Stomach (tissue), 9 donors: ENCODE results near the gene ACD. TPM values are rescaled to one million over a fixed set of nuclear protein-coding genes. Genes with fewer than 3 reads are reported as not detected.

Source experiments
- DNase-seq, 2 donors: peaks; one replicate each; pipeline versions ENCODE4 v3.0.0 to v3.0.0-alpha.2; 2013 to 2019
- H3K27ac ChIP-seq, 5 donors: fragments of 200-600 bp in 4 of 5; sonication (generic) in 4 of 5; one replicate each; pipeline ENCODE4 v1.5.1; 2013 to 2019; ENCODE audit warnings: mild to moderate bottlenecking in 1 of 5, moderate library complexity in 1 of 5
- H3K27me3 ChIP-seq, 3 donors: fragments of 200-600 bp; sonication (generic); one replicate each; pipeline ENCODE4 v1.5.1; 2017 to 2019; ENCODE audit warnings: mixed run types in 1 of 3
- H3K36me3 ChIP-seq, 4 donors: fragments of 200-600 bp; sonication (generic); 1 replicate in 3 of 4; 2 replicates in 1 of 4; pipeline ENCODE4 v1.5.1; 2016 to 2019
- H3K4me1 ChIP-seq, 4 donors: fragments of 200-600 bp; sonication (generic); one replicate each; pipeline ENCODE4 v1.5.1; 2016 to 2019
- H3K4me3 ChIP-seq, 4 donors: fragments of 200-600 bp; sonication (generic) in 3 of 4; one replicate each; pipeline ENCODE4 v1.5.1; 2016 to 2019; ENCODE audit warnings: mild to moderate bottlenecking in 1 of 4
- H3K9me3 ChIP-seq, 4 donors: fragments of 200-600 bp; sonication (generic); one replicate each; pipeline ENCODE4 v1.5.1; 2016 to 2019
- CTCF ChIP-seq, 7 experiments: fragments of 450-650 bp in 4 of 7; fragments of 200-600 bp in 3 of 7; sonication (generic) in 3 of 7; IDR thresholded peaks; one replicate each; pipeline ENCODE4 v1.5.1; 2016 to 2019; ENCODE audit warnings: antibody characterized with exemption in 7 of 7, control low read depth in 2 of 7, mild to moderate bottlenecking in 1 of 7
- EP300 ChIP-seq: sonication (generic); formaldehyde crosslinking; IDR thresholded peaks from one replicate; pipeline ENCODE4 v1.6.1; 2017; ENCODE audit warnings: antibody characterized with exemption
- POLR2A ChIP-seq, 4 donors: fragments of 450-650 bp; IDR thresholded peaks; one replicate each; pipeline ENCODE4 v1.6.1; 2016; ENCODE audit warnings: antibody characterized with exemption in 4 of 4, control low read depth in 2 of 4, mild to moderate bottlenecking in 1 of 4, moderate library complexity in 1 of 4
- POLR2AphosphoS5 ChIP-seq, 3 donors: sonication (generic); formaldehyde crosslinking; IDR thresholded peaks; one replicate each; pipeline ENCODE4 v1.6.1; 2016; ENCODE audit warnings: antibody characterized with exemption in 3 of 3
- WGBS, 5 donors: extraction: QIAGEN DNeasy Blood & Tissue Kit in 3 of 5; methylation state at CpG; one replicate each; pipeline versions ENCODE4 v1.1.5 to v1.1.7; 2013 to 2018; 5-methylcytosine and 5-hydroxymethylcytosine counted together
- intact Hi-C: fragments of 100-400 bp; cut with DNase I; formaldehyde crosslinking; loops from one replicate; pipeline ENCODE4 v1.15.1; 2023; ENCODE audit warnings: low total_unique reads
- polyA plus RNA-seq, 3 donors: library from polyadenylated mRNA; stranded (reverse); fragments of 200-250 nt; gene quantifications; one replicate each; pipeline ENCODE4 v1.2.3, GENCODE V29; 2013
- total RNA-seq, 5 donors: library from RNA; depleted of rRNA; stranded (reverse); fragments of >200 nt; gene quantifications; one replicate each; pipeline versions ENCODE4 v1.1.0 to v1.2.3, GENCODE V29; 2014 to 2016
- donor health status: healthy with polysubstance abuse.
- donor health status: Bipolar disorder and iron deficiency.
- donor health status: healthy.

Gene ACD
- total and polyA plus RNA-seq, 8 donors = 0.87 to 30.3 (median 11.4) TPM

- no peak for DNase-seq
- Histone ChIP-seq H3K27ac (no peak overlapping the region), H3K9me3 (no peaks in the 10 kb centered on the region), H3K4me1 (peaks cover 22 to 37% (median 33%) of the 10 kb centered on the region in 4 donors), H3K4me3 (no peak overlapping the region), H3K36me3 (peaks cover 0 to 23% (median 21%) of the 10 kb centered on the region in 4 donors), H3K27me3 (peaks cover 16 to 60% (median 45%) of the 10 kb centered on the region in 3 donors)
- TF ChIP-seq CTCF (IDR thresholded peaks at IDR 0.05) (no peak), POLR2A (IDR thresholded peaks at IDR 0.05) (no peak), EP300 (no peak), POLR2AphosphoS5 (IDR thresholded peaks at IDR 0.05) (no peak)
- intact Hi-C loops = no loop called here
- 46 to 58% (median 50%) methylated on average over 13 to 30 of the region's 30 CpGs for WGBS, 5 donors
Observed at GRCh38 chr16:67654403-67654911, 5.6 kb downstream of the ACD start.

- WGBS, 5 donors = 32 to 47% (median 39%) methylated on average over 12 to 25 of the region's 25 CpGs
- DNase-seq = no peak
- no peak for TF ChIP-seq POLR2AphosphoS5 (IDR thresholded peaks at IDR 0.05)
- no peak for TF ChIP-seq CTCF (IDR thresholded peaks at IDR 0.05)
- no peak for TF ChIP-seq POLR2A (IDR thresholded peaks at IDR 0.05)
- TF ChIP-seq EP300 = no peak
- H3K27me3 ChIP-seq = peaks cover 19 to 66% (median 51%) of the 10 kb centered on the region in 3 donors
- intact Hi-C loops = no loop called here
- peak overlapping the region; percentile 34 to 46 (median 37) for H3K4me3 ChIP-seq
- no peak overlapping the region for H3K27ac ChIP-seq
- H3K9me3 ChIP-seq = no peaks in the 10 kb centered on the region
- peaks cover 16 to 36% (median 31%) of the 10 kb centered on the region in 4 donors for H3K4me1 ChIP-seq
- H3K36me3 ChIP-seq = peaks cover 0 to 23% (median 21%) of the 10 kb centered on the region in 4 donors
Observed at GRCh38 chr16:67653789-67654402, 6.2 kb downstream of the ACD start.

GRCh38 chr16:67653128-67653788 is 6.8 kb downstream of the ACD start:
- Histone ChIP-seq H3K4me3 (peak overlapping the region; percentile 34 to 46 (median 37)), H3K4me1 (peaks cover 16 to 36% (median 29%) of the 10 kb centered on the region in 4 donors), H3K36me3 (peaks cover 0 to 22% (median 19%) of the 10 kb centered on the region in 4 donors), H3K27ac (no peak overlapping the region), H3K9me3 (no peaks in the 10 kb centered on the region), H3K27me3 (peaks cover 25 to 72% (median 57%) of the 10 kb centered on the region in 3 donors)
- DNase-seq = peak in 1 of 2 donors; percentile 63
- TF ChIP-seq POLR2A (IDR thresholded peaks at IDR 0.05) (no peak), CTCF (IDR thresholded peaks at IDR 0.05) (peak in 1 of 7 experiments; percentile 32), EP300 (no peak), POLR2AphosphoS5 (IDR thresholded peaks at IDR 0.05) (no peak)
- intact Hi-C loops = no loop called here
- WGBS, 5 donors = 13 to 56% (median 15%) methylated on average over 17 to 68 of the region's 68 CpGs

- peak overlapping the region; percentile 34 to 46 (median 37) for H3K4me3 ChIP-seq
- H3K27ac ChIP-seq = no peak overlapping the region
- peaks cover 0 to 16% (median 12%) of the 10 kb centered on the region in 4 donors for H3K36me3 ChIP-seq
- peaks cover 18 to 38% (median 30%) of the 10 kb centered on the region in 4 donors for H3K4me1 ChIP-seq
- peaks cover 28 to 78% (median 63%) of the 10 kb centered on the region in 3 donors for H3K27me3 ChIP-seq
- 0 to 34% (median 8%) methylated on average over 7 to 59 of the region's 59 CpGs for WGBS, 5 donors
- intact Hi-C loops = no loop called here
- DNase-seq = peak in 1 of 2 donors; percentile 71
- TF ChIP-seq POLR2A (IDR thresholded peaks at IDR 0.05) = no peak
- TF ChIP-seq EP300 = no peak
- no peak for TF ChIP-seq CTCF (IDR thresholded peaks at IDR 0.05)
- TF ChIP-seq POLR2AphosphoS5 (IDR thresholded peaks at IDR 0.05) = no peak
- H3K9me3 ChIP-seq = no peaks in the 10 kb centered on the region
Observed at GRCh38 chr16:67652578-67653127, 7.4 kb downstream of the ACD start.
